Retina (tissue), 1 donor: ENCODE data around the gene OR11H6.
"Not testable (repeated sequence)": the region's sequence is repeated elsewhere in the genome, so short reads cannot be mapped to it uniquely, and the experiment has no call there.

Experiments
- DNase-seq: peaks from one replicate; pipeline ENCODE4 v3.0.0-alpha.2; 2016

The OR11H6 gene

DNA sequence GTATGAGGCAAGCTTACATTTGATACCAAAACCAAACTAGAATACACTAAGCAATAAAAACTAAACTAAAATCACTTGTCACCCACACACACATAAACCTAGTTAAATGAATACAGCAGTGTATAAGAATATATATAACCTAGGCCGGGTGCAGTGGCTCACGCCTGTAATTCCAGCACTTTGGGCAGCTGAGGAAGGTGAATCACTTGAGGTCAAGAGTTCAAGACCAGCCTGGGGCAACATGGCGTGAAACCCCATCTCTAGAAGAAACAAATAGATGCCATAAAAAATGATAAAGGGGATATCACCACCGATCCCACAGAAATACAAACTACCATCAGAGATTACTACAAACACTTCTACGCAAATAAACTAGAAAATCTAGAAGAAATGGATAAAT lies 40.9 kb downstream of the OR11H6 start:
- not testable (repeated sequence) for DNase-seq

DNA sequence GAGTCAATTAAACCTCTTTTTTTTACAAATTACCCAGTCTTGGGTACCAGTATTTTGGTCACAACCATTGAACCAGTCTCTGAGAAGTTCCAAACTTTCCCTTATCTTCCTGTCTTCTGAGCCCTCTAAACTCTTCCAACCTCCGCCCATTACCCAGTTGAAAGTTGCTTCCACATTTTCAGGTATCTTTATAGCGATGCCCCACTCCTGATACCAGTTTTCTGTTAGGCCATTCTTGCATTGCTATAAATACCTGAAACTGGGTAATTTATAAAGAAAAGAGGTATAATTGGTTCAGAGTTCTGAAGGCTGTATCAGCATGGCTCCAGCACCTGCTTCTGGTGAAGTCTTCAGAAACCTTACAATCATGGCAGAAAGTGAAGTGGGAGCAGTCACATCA lies 50.6 kb downstream of the OR11H6 start:
- no peak for DNase-seq
